SIG-M5 treated with dmso at 0.1 percent for 504 hours (cell line): Measurements from ENCODE around the gene CPA5.

Source experiments
- DNase-seq: peaks from one replicate; lab custom pipeline; 2025; ENCODE audit not compliant: unreplicated experiment; lab: John Stamatoyannopoulos, UW

The CPA5 gene

DNA sequence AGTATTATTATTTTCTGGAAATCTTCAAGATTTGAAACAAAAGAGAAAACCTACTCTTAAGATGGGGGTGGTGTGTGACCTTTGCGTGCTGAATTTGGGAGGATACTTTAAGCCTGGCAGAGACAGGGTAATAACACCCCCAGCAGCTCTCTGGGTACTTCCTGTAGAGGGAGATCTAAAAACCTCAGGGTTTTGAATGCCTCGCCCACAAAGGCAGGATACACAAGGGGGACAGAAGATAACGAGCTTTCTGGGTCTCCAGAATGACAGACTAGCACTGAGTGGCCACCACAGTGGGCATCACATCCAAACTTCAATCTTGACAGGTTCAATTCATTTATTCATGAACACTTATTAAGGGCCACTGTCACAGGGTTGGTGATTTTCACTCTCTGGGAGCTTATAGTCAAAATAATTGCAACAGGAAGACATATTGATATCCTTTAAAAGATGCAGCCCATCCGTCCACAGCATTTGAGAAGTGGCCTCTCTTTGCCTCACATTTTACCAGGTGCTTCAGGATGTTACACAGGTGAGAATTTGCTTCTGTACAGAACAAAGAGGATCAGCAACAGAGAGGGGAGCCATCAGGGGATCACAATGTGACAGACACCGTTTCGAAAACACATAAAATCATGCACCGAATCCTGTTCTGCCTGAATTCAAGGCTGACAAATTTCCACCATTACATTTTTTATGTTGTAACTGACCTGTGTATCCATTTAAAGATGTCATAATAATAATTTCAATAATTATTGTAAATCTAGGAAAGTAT, 50.0 kb downstream of the CPA5 start:
- no peak for DNase-seq

DNA sequence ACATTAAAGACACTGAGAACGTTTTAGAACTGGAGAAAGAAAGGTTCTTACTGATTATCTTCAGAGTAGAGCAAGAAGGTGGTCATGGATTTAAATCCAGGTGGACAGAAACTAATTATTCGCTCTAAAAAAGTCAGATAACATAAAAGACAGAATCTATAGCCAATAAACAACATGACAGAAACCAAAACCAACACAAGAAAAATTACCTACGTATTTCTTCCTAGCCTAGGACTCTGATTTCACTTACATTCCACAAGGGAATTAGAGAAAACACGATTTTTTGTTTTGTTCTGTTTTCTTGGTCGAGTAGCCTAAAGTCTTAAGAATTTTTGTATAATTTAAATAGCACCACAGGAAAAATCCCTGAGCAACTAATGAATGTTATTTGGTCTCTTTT, 50.8 kb downstream of the CPA5 start:
- no peak for DNase-seq

DNA sequence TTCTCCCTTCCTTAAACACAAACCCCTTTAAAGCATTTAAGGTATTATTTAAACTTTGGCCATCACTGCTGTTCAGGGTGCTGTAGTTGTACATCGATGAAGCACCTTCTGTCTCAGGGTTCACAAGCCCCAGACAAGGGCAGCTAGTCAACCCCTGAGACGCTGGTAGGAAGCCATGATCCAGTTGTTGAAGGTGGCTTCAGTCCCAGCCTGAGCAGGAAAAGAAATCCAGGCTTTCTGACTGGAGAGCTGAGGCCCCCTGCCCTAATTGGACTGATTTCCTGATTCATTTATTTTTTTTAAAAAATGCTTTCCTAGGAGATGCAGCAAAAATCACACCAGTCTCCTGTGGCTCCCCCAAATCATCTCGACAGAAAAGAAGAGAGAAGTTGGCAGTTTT, 51.5 kb downstream of the CPA5 start:
- DNase-seq: no peak

DNA sequence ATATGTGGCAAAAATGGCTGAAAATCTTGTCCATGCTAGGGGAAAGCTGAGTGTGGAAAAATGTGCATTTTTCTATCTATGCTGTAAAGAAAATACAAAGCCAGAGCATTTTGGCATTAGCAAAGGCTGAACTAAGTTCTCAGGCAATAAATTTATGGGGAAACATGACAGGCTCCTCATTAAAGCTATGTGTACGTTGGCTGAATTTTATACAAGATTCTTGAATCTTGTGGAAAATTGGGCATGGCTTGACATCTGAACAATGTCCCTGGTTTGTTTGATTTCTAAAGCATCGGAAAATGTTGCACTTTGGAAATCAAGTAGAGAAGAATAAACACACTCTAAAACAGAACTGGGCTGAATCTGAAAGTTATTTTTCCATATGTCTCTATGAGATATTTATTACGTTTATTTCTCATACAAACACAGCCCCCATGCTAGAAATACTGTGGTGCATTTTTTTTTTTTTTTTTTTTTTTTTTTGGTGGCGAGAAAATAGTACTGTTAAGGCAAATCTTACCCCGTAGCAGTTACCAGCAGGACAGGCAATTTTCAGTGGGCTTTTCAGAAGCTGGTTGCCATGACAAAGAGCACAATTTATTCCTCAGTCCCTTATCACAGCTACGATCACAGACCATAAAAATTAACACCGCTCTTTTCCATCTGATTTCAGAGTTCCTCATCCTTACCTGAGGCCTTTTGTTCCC, 52.6 kb downstream of the CPA5 start:
- no peak for DNase-seq

DNA sequence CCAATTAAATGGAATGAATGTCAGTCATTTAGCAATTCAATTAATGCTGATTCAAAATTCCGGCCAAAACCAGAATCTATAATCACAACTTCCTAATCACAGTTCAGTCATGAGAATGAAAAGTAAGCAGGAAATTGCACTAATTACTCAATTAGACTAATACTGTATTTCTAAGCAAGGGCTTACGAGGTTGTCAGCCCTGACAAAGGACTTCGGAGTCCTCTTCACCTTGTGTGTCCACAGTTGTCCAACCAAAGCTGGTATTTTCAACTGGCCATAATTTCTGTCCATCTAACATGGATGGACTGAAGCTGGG, 53.1 kb downstream of the CPA5 start:
- DNase-seq: no peak

DNA sequence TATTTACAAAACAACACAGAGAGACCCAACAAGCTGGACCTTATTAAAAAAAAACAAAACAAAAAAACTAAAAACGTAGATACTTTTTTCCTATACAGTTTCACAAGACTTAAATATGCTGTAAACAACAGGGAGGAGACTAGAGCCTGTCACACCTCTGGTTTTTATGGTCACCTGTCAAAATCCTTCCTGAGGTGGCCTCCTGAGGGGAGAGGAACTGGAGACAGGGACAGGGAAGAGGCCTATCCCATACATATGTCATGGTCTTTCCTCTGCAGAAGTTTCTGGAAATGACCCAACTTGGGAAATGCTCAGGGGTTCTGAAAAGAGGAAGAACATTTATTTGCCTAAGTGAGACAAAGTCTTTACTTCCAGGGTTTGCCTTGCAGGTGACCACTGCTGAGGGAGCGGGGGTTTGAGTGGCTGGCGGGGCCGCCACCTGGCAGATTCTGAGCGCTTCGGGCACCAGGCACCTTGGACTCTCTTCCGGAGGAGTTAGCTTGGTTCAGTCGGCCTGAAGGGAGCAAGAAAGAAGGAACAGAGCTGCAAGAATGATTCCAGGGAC, 54.0 kb downstream of the CPA5 start:
- no peak for DNase-seq

DNA sequence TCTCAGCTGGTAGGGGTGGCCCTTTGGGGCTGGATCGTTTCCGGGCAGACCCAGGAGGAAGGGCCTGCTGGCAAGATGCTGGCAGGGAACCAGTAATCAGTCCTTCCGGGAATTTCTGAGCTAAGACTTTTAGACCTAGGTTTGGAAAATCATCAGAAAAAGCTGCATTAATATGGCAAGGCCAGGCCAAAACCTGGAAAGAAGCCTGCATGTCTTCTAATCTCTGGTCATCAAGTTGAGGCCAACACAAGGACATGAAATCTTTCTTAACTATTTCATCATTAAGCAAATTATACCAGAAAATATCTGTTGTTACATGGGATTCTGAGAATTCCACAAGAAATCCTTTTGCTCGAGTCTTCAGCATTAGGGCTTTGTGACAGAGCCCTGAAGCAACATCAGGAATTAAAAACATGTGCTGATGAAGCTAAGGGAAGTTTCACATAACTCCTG, 55.5 kb downstream of the CPA5 start:
- DNase-seq: no peak

DNA sequence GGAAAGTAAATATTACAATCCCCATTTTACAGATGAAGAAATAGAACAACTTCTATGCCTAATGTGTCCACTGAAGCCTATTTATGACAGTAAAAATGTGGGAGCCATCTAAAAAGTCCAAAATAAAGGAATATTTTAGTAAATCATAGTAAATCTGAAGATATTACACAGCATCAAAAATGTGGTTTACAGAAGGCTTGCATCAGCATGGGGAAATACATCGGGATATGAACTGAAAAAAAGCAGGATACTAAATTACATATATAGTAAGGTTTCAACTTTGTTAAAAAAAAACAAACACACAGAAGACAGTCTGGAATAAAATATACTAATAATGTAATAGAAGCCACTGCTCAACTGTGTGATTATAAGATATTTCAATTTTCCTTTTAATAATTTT, 56.5 kb downstream of the CPA5 start:
- no peak for DNase-seq

DNA sequence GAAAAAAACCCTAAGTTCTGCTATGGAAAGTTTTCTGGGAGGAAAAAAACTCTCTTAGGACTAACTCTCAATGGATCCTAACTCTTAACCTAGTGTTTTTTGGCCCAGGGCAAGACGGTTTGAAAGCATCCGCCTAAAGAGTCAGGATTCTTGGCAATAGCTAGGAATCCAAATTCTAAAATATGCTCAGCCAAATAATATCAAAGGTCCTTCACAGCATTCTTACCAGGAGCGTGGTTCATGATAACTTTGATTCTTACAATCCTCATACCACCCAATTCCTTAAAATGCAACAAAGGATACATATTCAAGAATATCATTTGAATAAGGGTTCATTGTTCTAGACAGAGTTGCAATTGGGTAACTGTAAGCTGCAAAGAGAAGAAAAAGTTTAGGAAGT, 57.0 kb downstream of the CPA5 start:
- no peak for DNase-seq

DNA sequence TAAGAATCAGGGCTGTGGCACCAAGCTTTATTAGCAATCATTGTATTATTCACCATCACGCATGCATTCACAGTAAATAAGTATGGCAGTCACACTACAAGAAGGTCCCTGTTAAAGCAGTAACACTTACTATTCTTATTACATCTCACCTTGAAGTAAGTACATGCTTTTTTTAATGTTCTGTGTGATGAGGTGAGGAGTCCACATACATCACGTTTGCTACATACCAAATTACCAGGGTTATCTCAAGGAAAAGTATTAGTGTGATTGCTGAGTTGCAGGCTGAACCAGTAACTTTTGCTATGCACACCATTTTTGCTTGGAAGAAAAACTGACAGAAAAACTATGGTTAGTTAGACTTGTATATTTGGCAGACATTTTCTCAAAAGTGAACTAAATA, 60.4 kb downstream of the CPA5 start:
- no peak for DNase-seq

DNA sequence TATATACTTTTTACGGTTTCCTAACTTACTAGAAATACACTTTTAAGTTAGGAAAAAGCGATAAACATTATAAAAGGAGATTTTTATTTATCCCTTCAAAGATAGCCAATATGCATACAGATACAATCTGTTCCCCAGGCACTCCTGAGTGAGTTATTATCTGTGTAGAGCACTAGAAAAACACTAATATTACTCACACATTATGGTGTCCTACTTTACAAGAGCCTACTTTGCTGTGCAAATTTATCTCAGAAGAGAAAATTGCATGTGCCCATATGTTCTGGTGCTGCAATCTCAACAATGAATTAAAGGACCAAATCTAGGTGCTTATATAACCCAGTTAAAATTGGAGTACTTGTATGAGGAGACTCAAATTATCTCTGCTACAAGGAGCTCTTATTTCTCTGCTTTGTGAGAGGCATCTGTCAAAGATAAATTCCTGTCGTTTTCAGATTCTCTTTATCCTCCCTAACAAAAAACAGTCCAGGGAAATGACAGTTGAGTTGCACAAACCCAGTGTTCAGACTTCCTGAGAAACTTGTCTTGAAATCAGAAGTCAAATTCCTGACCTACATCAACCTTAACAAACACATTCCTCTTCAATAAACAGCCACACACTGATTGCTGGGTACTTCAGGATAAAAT, 64.6 kb downstream of the CPA5 start:
- DNase-seq: no peak

DNA sequence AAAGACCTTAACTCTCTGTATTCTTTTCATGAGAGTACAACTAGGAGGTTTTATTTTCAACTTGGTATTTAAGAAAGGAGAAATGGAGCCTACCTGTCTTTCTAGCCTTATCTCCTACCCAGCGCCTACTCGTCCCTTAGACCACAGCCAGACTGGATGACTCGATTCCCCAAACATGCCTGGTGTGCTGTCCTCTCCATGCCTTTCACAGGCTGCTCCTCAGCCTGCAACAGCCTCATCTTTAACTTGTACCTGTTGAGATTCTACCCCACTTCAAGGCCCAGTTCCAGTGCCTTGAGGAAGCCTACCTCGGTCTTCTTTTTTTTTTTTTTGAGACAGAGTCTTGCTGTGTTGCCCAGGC, 65.1 kb downstream of the CPA5 start:
- DNase-seq: no peak

DNA sequence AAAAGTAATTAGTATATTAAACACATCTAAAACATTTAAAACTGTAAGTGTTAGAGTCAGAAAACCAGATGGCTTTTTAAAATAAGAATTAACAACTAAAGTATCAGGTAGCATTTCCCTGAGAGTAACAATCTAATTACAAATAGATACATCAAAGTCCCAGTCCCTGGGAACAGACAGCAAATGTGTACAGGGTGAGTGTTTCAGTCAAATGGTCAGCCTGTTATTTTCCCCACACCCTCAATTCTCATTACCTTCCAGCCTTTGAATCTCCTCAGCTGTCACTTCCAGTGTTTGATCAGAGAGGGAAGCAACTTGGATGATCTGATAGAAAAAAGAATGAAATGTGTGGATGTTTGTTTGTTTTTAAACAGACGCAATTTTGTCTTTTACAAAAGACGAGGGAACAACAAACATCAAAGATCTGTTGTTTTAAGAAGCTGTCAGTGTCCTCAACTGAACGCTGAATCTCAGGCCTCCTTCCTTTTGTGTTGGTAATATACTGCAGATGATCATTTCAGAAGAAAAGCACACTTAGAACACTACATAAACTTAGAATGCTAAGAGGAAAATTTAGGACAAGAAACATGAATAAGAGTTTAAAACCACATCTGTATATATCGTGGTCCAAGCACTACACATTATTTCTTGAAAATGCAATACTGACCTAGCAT, 66.4 kb downstream of the CPA5 start:
- DNase-seq: no peak

DNA sequence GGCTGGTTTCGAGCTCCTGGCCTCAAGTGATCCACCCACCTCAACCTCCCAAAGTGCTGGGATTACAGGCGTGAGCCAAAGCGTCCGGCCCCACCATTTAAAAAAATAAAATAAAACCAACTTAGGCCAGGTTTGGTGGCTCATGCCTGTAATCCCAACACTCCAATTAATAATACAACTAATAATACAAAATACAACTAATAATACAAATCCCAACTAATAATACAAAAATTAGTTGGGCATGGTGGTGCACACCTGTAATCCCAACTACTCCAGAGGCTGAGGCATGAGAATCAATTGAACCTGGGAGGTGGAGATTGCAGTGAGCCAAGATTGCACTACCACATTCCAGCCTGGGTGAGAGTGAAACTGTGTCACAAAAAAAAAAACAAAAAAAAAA, 68.6 kb downstream of the CPA5 start:
- no peak for DNase-seq

DNA sequence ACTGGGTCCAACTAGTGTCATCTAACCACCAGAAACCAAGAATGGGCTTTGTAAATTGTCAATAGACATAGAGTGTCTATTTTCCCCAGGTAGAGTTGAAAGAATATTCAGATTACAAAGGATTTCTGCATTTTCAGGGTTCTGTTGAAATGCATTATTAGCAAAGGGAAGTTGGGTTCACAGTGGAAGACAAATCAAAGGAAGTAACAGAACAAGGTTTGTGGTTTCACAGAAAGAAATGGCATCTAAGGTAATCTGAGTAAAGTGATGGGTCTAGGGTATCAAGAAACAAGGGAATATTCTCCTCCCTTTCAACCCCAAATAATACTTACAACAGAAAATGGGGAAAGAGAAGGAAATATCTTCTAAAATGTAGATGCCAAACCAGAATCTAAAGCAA, 70.4 kb downstream of the CPA5 start:
- no peak for DNase-seq

DNA sequence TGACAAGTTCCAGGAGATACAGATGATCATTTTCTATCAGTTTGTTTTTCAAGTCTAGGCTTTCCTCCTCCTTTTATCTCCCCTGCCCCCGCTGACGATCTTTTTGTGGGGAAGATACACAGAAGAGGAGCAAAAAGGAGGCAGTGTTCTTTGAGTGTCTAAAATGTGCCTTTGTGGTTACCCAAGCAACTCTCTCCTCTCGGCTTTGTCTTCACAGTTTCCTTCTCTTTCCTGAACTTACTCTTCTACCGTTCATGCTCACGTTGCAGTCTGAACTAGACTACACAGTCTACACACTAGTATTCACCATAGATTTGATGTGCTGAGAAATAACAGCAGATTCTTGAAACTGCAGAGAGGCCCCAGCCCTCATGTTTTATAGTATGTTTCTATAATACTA, 72.6 kb downstream of the CPA5 start:
- DNase-seq: no peak

DNA sequence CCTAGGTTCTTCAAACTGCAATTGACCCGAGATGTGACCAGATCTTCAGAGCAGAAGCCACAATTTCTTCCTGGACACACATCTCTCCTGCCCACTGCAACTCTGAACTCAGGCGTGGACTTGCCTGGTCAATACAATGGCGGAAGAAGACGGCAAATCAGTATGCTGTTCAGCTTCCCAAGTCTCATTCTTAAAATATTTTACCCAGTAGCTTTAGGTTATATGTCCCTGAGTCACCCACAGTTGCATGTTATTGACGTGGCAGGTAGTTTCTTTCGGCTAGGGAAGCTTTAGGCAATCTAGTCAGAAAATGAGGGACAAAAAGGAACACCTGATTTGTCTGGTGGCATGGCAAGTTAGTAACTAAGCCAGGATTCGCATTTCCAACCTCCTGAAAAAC, 73.7 kb downstream of the CPA5 start:
- no peak for DNase-seq
